Effector CD8-positive, alpha-beta T cell (primary cell): Measurements from ENCODE around the gene MARCHF10.
"Not testable (repeated sequence)": the region's sequence is repeated elsewhere in the genome, so short reads cannot be mapped to it uniquely, and the experiment has no call there.

Source experiments
- DNase-seq: peaks from one replicate; lab custom pipeline; 2025; lab: John Stamatoyannopoulos, UW
- total RNA-seq, 4 experiments: gene quantifications; one replicate each; lab custom pipeline; 2026; lab: John Stamatoyannopoulos, UW

Gene MARCHF10, protein sequence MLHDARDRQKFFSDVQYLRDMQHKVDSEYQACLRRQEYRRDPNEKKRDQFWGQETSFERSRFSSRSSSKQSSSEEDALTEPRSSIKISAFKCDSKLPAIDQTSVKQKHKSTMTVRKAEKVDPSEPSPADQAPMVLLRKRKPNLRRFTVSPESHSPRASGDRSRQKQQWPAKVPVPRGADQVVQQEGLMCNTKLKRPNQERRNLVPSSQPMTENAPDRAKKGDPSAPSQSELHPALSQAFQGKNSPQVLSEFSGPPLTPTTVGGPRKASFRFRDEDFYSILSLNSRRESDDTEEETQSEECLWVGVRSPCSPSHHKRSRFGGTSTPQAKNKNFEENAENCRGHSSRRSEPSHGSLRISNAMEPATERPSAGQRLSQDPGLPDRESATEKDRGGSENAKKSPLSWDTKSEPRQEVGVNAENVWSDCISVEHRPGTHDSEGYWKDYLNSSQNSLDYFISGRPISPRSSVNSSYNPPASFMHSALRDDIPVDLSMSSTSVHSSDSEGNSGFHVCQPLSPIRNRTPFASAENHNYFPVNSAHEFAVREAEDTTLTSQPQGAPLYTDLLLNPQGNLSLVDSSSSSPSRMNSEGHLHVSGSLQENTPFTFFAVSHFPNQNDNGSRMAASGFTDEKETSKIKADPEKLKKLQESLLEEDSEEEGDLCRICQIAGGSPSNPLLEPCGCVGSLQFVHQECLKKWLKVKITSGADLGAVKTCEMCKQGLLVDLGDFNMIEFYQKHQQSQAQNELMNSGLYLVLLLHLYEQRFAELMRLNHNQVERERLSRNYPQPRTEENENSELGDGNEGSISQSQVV
- 0 reads per million in 4 experiments for total RNA-seq

DNA sequence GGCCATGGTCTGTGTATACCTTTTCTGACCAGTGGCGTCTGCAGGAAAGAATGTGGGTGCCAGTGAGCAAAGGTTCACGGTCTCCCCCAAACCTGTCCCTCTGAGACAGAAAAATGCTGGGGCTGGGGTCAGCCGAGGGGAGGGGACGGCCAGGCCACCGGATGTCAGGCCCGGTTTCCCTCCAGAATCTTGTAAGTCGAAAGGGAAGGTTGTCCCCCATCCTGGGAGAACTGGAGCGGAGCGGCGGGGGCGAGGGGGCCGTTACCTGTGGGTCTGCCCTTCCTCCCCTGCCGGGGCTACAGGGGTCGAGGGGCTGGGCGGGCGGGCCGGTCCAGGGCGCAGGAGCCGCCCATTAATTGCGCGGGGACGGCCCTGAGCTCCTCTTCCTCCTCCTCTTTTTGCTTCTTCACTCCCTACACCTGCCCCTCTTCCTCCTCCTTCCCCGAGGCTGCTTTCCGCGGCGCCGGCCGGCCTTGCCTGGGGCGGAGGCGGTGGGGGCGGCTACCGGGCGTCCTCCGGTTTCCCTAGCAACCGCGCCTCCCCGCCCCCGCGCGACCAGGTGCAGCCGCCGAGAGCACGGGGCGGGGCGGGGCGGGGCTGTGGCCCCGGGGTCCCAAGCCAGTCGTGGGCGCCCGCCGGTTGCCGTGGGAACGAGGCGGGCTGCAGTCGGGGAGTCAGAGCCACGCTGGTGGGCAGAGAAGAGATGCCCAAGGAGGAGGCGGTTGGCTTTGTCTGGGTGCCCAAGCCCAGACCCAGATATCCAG, at the start of gene MARCHF10:
Gene MARCHF10 (minus strand): TSS at position 503 of the 764 bp plus-strand sequence. CDS start 6,579 bp downstream, outside the sequence.
- no peak for DNase-seq

DNA sequence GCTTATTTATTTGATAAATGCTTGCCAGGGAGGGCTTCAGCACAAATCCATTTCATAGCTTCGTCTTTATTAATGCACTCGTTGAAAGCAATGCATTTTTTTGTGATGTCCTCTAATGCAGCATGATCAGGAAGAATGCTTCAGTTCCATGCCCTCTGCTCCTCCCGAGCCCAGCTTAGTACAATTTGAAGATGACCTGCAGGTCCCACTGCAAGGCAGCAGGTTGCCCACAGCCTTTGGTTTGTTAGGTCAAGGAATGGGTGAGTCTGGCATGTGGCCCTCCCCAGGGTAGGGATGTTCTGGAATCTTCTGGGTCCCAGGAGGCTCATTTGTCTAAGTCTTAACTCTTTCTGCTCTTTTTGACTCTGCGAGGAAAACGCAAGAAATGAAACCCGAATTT, 49.4 kb upstream of the MARCHF10 start:
- no peak for DNase-seq

DNA sequence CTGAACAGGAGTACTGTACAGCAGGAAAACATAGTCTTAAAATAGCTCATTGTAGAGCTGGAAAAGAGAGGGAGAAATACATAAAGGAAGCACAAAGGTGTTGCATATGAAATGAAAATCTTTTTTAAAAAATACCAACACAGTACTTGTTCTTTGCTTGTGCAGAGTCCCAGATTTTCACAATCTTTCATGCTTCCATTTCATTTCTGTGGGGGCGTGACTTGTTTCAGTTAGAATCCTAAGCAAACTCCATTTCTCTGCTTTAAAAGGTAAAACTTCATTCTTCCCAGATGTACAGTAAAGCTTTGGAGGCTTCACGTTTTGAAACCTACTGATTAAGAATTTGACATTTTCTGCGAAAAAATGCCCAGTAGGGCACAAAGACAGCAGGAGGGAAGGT, 48.5 kb upstream of the MARCHF10 start:
- DNase-seq, result no peak

DNA sequence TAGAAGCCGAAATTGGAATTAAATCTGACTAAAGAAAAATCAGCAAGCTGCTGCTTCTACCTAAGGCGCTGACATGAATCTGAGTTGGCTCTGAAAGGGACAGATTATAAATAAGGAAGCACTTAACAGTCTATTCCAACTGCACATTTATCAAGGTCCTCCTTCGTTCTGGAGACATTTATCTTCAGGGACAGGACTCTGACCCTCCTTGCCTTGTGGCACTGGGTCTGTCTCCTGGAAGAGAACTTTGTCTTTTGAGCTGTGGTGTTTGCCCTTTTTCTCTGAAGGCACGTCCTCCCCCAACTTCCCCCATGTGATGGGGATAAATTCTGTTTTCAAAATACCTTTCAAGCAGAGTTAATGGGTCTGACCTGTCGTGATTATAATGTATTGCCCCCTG, 47.0 kb upstream of the MARCHF10 start:
- no peak for DNase-seq

DNA sequence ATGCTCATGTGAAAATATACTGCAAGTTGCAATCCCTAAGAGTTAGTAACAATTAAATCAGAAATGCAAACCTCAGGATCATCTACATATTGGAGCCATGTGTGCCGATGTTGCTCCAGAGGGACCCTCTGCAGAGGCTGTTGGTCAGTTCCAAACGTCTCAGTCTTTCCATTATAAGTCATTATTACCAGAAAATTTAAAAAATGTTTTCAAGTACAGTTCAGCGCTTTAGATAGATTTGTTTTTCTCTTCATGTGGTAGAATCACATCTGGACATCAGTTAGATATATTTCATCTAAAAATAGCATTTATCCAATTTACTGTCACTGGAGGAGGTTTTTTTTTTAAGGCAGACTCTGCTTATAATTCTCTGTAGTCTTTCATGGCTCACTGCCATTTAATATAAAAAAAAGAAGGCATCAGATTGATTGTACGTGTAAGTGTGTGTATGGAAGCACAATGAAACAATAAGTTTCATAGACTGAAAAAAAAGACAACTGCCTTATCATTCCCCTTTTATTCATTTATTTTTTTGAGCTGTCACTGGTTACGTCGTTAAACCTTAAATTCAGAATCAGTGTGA, 46.1 kb upstream of the MARCHF10 start:
- DNase-seq, result no peak

DNA sequence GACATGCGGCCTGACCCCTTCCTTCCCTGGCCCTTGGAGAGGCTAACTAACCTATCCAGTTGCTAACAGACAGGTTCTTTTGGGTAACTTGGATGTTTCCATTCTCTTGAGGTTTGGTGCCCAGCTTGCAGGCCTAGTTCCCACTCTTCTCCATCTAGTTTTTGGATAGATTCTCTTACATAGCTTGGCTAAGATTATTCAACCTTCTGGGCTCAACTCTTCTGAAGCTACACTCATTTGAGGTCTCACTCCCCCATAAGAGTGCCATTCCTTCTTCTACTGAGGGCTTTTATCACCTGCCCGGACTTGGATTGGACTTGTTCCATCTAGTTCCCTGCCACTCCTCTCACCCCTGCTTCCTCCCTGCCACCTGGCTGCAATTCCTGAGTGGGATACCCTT, 44.1 kb upstream of the MARCHF10 start:
- no peak for DNase-seq

DNA sequence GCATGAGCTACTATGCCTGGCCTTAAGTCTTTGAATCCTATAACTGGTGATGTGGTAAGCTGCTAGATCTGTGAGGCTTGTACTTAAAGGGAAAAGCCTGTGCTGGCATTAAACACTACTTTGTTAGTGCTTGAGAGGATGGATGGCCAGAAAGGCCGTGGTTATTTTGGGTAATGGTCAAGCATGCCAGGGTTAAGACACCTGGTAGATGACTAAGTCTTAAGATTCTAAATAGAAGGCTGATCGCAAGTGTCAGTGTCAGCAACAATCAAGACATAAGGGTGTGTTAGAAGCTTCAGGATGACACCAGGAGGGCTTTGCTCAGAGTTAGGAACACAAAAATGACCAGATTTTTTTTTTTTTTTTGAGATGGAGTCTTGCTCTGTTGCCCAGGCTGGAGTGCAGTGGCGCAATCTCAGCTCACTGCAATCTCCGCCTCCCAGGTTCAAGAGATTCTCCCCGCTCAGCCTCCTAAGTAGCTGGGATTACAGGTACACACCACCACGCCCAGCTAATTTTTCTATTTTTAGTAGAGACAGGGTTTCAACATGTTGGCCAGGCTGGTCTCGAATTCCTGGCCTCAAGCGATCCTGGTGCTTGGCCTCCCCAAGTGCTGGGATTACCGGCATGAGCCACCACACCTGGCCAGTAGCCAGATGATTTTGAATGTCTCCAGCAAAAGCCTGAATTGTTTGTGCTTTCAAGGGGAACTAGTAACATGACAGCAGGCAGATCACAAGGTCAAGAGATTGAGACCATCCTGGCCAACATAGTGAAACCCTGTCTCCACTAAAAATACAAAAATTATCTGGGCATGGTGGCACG, 41.7 kb upstream of the MARCHF10 start:
- not testable (repeated sequence) for DNase-seq

DNA sequence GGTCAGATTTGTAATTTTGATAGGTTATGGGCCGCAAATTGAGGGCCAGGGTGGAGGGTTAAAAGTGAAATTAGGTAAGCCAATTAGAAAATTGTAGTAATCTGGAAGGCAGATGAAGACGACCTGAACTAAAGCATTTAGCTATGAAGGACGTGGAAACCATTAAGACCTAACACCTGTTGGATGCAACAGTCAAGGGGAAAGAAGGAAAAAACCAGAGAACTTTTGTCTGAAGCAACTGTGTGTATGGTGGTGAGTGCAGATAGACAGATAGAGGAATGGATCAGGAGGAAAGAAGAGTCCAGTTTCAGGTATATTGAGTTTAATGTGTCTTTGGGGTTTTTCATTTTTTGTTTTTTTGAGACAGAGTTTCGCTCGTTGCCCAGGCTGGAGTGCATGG, 40.2 kb upstream of the MARCHF10 start:
- no peak for DNase-seq

DNA sequence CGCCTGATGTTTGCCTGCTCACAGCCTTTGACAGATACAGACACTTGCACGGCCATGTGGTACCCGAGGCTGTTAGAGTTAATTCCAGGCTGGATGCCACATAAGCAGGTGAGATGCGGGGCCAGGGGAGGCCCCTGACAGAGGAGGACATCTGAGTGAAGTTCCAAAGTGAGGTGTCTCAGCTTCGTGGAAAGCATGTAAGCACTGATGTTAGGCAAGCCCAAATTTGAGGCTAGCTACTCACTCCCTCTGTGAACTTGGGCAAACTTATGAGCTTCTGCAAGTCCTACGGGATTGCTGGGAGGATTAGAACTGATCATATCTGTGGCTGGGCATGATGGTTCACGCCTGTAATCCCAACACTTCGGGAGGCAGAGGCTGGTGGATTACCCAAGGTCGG, 39.3 kb upstream of the MARCHF10 start:
- DNase-seq, result no peak

DNA sequence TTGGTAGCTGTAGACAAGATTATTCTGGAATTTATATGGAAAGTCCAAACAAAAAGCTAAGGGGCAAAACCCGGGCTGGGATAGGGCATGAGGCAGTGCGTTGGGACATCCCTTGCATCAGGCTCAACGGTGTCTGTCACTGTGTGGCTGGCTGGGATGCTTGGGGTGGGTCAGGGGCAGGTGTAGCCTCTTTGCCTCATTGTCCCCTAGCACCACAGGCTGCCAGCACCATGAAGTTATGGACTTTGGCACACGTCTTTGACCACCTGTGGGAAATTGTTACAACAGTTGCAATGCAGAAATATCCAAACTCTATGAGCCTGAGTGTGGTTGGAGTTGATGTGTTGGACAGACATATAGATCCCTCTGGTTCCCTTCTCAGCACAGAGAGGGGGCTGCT, 32.8 kb upstream of the MARCHF10 start:
- DNase-seq, result no peak

DNA sequence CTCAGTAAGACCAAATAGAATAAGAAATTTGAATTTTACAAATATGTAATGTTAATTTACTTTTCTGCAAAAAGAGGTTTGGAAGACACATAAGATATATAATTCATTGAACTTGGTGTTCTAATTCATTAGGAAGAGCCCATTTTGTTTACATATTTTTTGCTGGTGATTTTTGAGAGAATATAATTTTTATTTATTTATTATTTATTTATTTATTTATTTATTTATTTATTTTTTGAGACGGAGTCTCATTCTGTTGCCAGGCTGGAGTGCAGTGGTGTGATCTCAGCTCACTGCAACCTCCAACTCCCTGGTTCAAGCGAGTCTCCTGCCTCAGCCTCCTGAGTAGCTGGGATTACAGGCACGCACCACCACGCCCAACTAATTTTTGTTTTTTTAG, 25.7 kb upstream of the MARCHF10 start:
- DNase-seq, result not testable (repeated sequence)

DNA sequence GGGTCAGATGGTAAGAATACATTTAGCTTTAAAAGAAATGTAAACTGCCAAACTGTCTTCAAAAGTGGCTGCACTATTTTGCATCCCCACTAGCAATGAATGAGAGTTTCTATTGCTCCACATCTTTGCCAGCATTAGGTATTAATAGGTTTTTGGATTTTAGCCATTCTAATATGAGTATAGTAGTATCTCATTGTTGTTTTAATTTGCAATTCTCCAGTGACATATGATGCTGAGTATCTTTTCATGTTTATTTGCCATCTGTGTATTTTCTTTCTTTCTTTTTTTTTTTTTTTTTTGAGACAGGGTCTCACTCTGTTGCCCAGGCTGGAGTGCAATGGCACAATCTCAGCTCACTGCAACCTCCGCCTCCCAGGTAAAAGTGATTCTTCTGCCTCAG, 24.3 kb upstream of the MARCHF10 start:
- no peak for DNase-seq

DNA sequence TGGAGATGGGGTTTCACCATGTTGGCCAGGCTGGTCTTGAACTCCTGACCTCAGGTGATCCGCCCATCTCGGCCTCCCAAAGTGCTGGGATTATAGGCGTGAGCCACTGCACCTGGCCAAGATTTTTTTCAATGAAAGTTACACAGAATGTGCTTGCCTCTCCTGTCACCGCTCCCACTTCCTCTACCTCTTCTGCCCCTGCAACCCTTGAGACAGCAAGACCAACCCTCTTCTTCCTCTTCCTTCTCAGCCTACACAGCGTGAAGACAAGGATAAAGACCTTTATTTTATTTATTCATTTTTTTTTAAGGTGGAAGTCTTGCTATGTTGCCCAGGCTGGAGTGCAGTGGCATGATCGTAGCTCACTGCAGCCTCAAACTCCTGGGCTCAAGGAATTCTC, 23.0 kb upstream of the MARCHF10 start:
- DNase-seq, result not testable (repeated sequence)

DNA sequence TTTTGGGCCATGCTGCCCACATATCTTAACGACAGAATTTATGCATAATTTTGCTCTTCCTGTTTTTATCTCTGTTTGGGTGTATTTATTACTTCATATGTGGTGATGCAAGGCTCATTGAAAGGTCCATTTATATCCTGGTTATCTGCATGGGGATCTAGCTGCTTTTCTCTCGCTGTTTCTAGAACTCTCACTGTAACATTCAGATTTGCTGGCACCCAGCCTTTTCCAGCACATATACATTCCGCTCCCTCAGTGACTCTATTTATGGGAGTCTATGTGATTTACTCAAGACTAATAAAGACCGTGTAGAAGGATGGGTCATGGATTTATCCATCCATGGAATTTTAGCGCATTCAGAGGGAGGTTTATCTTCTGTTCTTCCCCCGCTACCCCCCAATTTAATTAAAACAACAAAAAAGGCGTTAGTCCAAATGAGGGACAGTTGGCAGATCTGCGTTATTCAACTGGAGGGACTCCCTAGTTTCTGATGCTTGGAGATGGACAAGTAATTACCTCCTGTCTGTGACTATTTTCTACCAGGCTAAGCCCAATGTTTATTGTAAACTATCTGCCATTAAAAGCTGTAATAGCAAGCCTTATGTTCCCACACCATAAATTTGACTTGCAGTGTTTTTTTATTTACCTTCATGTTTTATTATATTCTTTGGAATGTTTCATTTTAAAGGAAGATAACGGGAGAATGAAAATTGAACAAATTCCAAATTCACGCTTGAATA, 19.8 kb upstream of the MARCHF10 start:
- no peak for DNase-seq

DNA sequence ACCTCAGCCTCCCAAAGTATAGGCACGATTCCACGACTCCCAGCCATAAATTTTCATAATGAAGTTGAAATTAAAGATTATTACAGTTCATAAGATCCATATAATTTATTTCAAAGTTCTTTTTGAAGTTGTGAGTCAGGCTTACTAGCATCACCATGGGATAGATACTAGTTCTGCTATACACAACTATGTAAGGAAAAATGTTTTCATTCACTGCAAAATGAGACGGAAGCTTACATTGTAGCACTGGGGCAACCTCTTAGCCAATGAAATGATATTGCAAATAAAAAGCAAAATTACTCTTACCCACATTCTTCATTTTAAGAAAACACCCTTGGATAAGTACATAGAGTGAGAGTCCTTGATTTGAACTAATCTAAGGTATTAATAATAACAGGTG, 18.8 kb upstream of the MARCHF10 start:
- no peak for DNase-seq

DNA sequence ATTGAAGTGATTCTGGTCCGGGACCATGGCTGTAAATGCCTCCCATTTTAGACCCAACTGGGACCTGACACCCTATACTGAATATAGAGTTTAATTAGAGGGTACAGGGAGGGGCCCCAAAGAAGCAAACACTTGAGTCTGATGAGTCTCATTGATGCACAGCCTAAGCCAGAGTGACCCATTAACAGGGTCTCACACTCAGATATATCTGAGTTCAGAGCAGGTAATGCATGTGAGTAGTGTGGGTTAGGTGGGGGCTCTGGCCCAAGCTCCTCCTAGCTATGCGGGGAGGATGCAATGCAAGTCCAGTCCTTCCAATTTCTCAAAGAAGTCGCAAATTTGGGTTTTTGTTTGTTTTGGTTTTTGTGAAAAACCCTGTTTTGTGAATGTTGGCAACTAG, 17.1 kb upstream of the MARCHF10 start:
- DNase-seq, result no peak

DNA sequence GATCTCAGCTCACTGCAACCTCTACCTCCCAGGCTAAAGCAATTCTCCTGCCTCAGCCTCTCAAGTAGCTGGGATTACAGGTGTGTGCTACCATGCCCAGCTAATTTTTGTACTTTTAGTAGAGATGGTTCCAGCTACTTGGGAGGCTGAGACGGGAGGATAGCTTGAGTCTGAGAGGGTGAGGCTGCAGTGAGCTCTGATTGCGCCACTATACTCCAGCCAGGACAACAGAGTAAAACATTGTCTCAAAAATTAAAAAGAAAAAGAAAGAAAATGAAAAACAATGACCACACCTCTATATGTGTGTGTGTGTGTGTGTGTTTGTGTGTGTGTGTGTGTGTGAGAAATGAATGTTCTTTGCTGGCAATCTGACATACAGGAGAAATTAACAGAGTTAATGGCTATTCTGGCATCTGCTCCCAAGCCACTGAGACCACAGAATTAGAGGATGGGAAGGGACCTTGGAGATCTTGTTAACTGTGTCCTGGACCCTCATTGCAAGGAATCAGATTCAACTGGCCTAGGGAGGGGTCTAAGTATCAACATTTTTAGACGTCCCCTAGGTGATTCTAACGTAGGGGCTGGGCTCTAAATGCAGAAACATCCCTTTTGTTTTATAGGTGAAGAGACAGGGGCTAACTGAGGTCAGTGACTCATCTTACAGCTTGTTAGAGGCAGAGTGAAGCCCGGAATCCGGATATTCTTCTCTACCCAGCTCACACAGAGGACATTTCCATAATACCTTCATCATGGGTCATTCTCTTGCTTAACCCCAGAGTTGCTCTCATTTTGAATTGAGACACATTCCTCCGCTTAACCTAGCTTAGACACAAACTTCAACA, 16.4 kb upstream of the MARCHF10 start:
- DNase-seq, result no peak

DNA sequence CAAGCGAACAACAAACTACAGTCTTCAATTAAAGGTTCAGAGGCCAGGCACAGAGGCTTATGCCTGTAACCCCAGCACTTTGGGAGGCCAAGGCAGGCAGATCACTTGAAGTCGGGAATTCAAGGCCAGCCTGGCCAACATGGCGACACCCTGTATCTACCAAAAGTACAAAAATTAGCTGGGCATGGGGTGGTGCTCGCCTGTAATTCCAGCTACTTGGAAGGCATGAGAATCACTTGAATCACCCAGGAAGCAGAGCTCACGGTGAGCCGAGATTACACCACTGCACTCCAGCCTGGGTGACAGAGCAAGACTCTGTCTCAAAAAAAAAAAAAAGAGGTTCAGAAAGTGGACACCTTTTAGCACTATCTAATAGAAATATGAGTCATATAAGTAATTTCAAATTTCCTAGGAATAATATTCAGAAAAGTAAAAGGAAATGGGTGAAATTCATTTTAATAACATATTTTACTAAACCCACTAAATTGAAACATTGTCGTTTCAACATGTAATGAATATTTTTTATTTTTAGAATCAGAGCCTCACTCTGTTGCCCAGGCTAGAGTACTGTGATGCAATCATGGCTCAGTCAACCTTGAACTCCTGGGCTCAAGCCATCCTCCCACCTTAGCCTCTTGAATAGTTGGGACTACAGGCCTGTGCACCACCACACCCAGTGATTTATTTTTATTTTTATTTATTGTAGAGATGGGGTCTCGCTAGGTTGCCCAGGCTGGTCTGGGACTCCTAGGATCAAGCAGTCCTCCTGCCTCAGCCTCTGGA, 15.2 kb upstream of the MARCHF10 start:
- no peak for DNase-seq
